ENCODE data around the gene DENND2A.
"Not testable (repeated sequence)": the region's sequence is repeated elsewhere in the genome, so short reads cannot be mapped to it uniquely, and the experiment has no call there.

DENND2A gene

DNA sequence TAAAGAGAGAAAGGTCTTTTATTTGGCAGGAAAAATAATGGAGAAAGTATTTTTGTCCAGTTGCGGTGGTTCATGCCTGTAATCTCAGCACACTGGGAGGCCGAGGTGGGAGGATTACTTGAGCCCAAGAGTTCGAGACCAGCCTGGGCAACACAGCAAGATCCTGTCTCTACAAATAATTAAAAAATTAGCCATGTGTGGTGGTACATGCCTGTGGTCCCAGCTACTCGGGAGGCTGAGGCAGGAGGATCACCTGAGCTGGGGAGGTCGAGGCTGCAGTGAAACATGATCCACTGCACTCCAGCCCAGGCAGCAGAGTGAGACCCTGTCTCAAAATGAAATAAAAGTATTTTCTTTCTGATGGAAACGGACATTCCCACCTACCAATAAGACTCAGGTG is 83.5 kb downstream of the DENND2A start:
- H3K27me3 Mint-ChIP-seq, result no peaks in the 10 kb centered on the region
- H3K27ac Mint-ChIP-seq, result no peak overlapping the region
- H3K4me1 Mint-ChIP-seq, result no peaks in the 10 kb centered on the region
- H3K36me3 Mint-ChIP-seq (ENCODE audit: low read depth), result no peaks in the 10 kb centered on the region
- no peaks in the 10 kb centered on the region for H3K9me3 Mint-ChIP-seq
- DNase-seq (no peak), ATAC-seq (no peak)
- H3K4me3 Mint-ChIP-seq, result no peak overlapping the region

DNA sequence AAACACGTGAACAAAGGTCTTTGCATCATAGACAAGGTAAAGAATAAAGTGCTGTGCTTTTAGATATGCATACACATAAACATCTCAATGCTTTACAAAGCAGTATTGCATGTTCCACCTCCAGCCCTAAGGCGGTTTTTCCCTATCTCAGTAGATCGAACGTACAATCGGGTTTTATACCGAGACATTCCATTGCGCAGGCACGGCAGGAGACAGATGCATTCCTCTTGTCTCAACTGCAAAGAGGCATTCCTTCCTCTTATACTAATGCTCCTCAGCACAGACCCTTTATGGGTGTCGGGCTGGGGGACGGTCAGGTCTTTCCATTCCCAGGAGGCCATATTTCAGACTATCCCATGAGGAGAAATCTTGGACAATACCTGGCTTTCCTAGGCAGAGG is 87.4 kb downstream of the DENND2A start:
- not testable (repeated sequence) for ATAC-seq; H3K4me1 Mint-ChIP-seq; H3K36me3 Mint-ChIP-seq (ENCODE audit: low read depth); H3K4me3 Mint-ChIP-seq; DNase-seq; H3K27ac Mint-ChIP-seq; H3K9me3 Mint-ChIP-seq; H3K27me3 Mint-ChIP-seq

DNA sequence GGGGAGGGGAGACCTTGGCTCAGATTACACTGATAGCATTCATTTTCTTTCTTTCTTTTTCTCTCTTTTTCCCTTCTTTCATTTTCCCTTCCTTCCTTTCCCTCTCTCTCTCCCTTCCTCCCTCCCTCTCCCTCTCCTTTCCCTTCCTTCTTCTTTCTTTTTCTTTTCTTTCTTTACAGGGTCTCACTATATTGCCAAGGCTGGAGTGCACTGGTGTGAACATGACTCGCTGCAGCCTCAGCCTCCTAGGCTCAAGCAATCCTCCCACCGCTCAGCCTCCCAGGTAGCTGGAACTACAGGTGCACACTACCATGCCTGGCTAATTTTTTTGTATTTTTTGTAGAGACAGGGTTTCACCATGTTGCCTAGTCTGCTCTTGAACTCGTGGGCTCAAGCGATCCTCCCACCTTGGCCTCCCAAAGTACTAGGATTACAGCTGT is 88.4 kb downstream of the DENND2A start:
- Mint-ChIP-seq H3K4me3 (no peak overlapping the region), H3K36me3 (ENCODE audit: low read depth) (no peaks in the 10 kb centered on the region), H3K27me3 (no peaks in the 10 kb centered on the region), H3K27ac (no peak overlapping the region), H3K4me1 (no peaks in the 10 kb centered on the region), H3K9me3 (no peaks in the 10 kb centered on the region)
- ATAC-seq (no peak), DNase-seq (no peak)

DNA sequence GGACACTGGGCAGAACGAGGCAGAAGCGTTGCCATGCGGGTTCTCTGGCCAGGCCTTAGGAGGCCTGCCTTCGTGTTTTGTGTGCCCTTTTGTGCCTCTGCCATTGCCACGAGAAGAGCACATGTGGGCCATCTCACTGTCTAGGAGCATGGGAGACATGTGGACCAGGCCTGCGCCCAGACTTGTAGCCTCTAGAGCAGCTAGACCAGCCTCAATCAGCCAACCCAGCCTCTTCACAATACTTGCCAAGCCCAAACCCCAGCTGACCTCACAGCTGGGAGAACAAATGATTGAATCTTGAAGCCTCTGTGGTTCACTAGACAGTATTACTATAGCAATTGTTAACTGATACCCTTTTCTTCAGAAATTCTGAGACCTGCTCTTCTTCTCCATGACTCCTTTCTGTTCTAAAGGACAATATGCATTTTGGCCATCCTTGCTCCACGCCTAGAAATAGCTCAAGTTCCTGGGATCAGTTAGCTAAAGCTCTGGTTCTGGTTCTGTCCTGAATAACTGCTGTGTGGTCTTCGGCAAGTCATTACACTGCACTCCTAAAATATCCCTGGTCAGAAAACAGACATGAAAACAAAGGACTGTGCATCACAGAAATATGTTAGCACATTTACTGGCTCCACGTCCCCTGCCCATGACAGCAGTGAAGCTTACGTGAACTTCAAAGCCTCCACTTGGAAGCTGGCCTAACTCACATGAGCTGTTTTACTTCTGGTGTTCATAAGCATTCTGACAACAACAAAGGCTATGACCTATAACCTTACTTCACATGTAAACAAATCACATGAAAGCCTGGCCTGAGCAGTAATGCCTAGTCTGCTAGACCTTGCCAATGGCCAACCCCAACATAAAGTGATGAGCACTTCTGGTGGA is 89.0 kb downstream of the DENND2A start:
- Mint-ChIP-seq H3K27me3 (no peaks in the 10 kb centered on the region), H3K27ac (no peak overlapping the region), H3K4me1 (no peaks in the 10 kb centered on the region), H3K4me3 (no peak overlapping the region), H3K36me3 (ENCODE audit: low read depth) (no peaks in the 10 kb centered on the region), H3K9me3 (no peaks in the 10 kb centered on the region)
- no peak for ATAC-seq
- no peak for DNase-seq

DNA sequence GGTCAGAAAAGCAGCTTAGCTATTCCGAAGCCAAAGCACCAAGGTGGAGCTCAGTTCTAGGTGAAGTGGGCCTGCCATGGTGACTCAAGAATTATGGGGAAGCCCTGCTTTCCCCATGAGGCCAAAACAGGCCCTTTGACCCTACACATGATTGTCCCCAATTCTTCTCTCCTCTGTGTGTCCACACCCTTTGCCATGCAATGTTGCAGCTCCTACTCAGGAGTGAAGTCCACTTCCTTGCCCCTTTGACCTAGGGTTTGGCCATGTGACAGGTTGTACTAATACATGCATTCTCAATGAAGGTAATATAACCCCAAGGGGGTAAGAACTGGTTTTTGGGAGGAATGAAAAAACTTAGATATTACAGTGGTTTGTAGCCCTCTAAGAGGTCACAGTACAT is 93.7 kb downstream of the DENND2A start:
- no peaks in the 10 kb centered on the region for H3K36me3 Mint-ChIP-seq (ENCODE audit: low read depth)
- no peaks in the 10 kb centered on the region for H3K4me1 Mint-ChIP-seq
- no peaks in the 10 kb centered on the region for H3K9me3 Mint-ChIP-seq
- no peak overlapping the region for H3K27ac Mint-ChIP-seq
- ATAC-seq (no peak), DNase-seq (no peak)
- peaks cover under 1% of the 10 kb centered on the region for H3K27me3 Mint-ChIP-seq
- H3K4me3 Mint-ChIP-seq, result no peak overlapping the region

DNA sequence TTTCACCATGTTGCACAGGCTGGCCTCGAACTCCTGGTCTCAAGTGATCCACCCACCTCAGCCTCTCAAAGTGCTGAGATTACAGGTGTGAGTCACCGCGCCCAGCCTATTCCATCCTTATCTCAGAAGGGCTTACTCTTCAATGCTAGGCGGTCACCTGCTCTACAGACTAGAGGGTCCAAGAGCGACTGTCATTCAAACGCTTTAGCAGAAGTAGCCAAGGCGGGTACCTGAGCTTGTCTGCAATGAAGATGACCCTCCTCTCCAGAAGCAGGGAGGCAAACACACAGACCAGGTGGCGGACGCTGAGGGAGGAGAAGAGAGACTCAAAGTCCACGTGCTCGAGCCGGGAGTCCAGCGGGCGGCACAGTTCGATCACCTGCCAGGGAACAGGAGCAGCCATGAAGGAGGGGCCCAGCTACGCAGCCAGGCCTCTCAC is 96.2 kb downstream of the DENND2A start:
- H3K4me3 Mint-ChIP-seq, result no peak overlapping the region
- no peak overlapping the region for H3K27ac Mint-ChIP-seq
- DNase-seq (no peak), ATAC-seq (no peak)
- H3K9me3 Mint-ChIP-seq, result no peaks in the 10 kb centered on the region
- H3K4me1 Mint-ChIP-seq, result no peaks in the 10 kb centered on the region
- H3K27me3 Mint-ChIP-seq, result peaks cover 5% of the 10 kb centered on the region
- H3K36me3 Mint-ChIP-seq (ENCODE audit: low read depth), result no peaks in the 10 kb centered on the region

DNA sequence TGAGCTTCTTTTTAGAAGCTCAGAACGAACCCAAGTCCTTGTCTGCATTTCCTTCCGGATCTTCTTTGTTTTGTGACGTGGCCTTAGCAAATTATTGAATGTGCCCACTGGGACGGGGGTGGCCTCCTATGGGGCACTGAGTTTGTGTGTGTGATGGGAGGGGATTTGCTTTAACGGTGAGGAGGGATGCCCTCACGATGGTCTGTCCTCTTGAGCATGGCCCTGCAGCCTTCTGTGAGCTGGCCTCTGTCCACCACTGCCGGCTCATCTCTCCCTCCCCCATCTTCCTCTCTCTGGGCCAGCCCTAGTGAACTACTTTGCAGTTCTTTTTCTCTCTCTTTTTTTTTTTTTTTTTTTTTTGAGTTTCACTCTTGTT is 98.4 kb downstream of the DENND2A start:
- DNase-seq (no peak), ATAC-seq (no peak)
- no peaks in the 10 kb centered on the region for H3K36me3 Mint-ChIP-seq (ENCODE audit: low read depth)
- peaks cover 5% of the 10 kb centered on the region for H3K27me3 Mint-ChIP-seq
- peaks cover 5% of the 10 kb centered on the region for H3K4me1 Mint-ChIP-seq
- H3K4me3 Mint-ChIP-seq, result no peak overlapping the region
- no peak overlapping the region for H3K27ac Mint-ChIP-seq
- no peaks in the 10 kb centered on the region for H3K9me3 Mint-ChIP-seq

DNA sequence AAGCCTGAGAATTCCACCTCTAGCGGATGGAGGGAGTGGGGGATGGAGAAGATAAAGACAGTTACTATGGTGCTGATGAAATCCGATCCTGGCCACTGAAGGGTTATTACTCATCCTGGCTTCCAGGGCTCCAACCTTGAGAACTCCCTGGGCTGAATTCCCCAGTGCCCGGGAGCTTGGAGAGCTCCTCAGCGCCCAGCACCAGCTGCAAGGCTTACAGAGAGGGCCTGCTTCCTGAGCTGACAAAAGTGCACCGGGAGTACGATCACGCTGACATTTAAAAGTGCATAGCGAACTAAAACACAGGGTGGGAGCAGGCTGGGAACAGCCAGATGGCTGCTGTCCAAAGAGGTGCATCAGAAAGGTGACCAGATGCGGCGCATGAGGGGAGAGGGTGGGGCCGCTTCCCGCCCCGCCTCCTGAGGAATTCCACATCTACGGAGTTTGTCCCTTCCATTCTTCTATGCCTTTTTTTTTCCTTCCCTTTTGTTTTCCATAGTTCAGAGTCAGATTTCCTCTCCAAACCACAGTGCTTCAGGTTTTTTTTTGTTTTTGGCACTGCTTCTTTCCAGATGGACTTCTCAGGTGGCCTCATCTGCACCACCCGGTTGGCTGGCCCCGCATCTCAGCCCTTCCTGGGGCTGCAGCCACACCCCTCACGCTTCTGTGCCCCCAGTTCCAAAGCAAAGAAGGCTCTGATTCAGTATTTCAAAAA is 98.9 kb downstream of the DENND2A start:
- Mint-ChIP-seq H3K36me3 (ENCODE audit: low read depth) (no peaks in the 10 kb centered on the region), H3K4me3 (no peak overlapping the region), H3K27ac (no peak overlapping the region), H3K9me3 (no peaks in the 10 kb centered on the region), H3K27me3 (peaks cover 5% of the 10 kb centered on the region), H3K4me1 (peaks cover 7% of the 10 kb centered on the region)
- no peak for DNase-seq
- ATAC-seq, result no peak

DNA sequence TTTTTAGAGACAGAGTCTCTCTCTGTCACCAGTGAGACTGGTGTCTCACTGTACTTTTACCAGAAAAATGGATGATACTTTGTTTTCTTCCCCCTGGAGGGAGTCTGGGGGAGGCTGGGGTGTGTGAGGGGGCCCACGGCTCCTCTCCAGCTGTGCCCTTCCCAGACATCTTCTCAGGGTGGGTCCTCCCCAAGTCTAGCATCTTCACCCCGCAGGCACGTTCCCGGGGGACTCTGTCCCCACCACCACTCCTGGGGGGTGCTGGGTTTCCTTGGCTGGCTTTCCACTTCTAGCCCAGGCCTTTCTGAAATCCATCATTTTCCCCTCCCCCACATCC is 99.5 kb downstream of the DENND2A start:
- Mint-ChIP-seq H3K36me3 (ENCODE audit: low read depth) (no peaks in the 10 kb centered on the region), H3K4me1 (peaks cover 7% of the 10 kb centered on the region), H3K27ac (no peak overlapping the region), H3K4me3 (no peak overlapping the region), H3K27me3 (peaks cover 5% of the 10 kb centered on the region), H3K9me3 (no peaks in the 10 kb centered on the region)
- no peak for DNase-seq
- no peak for ATAC-seq

DNA sequence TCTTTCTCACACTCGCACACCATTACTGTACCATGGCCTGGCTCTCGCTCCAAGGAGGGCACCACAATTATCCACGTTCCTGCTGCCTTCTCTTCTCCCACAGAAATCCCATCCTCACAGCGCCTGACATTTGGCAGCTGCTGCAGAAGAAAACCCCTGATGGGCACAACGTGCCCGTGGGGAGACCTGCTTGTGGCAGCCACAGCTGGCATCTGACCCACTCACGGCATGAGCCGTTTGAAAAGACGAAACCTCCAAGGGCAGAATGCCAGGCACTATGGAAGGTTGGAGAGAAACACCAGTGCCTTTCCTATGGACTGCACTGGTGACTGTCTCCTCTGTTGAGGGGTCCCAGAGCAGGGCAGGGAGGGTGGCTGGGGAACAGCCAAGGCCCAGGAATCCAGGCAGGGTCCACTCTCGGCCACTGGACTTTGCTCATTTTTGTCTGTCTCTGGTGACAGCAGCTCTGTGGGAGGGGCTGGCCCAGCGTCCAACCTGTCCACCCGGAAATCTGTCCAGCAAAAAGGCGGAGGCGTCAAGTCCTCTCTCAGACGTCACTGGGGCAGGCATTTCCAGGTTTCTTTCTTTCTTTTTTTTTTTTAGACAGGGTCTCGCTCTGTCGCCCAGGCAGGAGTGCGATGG is 100.4 kb downstream of the DENND2A start:
- no peaks in the 10 kb centered on the region for H3K9me3 Mint-ChIP-seq
- H3K4me3 Mint-ChIP-seq, result no peak overlapping the region
- H3K27me3 Mint-ChIP-seq, result peaks cover 5% of the 10 kb centered on the region
- peaks cover 7% of the 10 kb centered on the region for H3K4me1 Mint-ChIP-seq
- no peaks in the 10 kb centered on the region for H3K36me3 Mint-ChIP-seq (ENCODE audit: low read depth)
- DNase-seq (no peak), ATAC-seq (no peak)
- no peak overlapping the region for H3K27ac Mint-ChIP-seq

DNA sequence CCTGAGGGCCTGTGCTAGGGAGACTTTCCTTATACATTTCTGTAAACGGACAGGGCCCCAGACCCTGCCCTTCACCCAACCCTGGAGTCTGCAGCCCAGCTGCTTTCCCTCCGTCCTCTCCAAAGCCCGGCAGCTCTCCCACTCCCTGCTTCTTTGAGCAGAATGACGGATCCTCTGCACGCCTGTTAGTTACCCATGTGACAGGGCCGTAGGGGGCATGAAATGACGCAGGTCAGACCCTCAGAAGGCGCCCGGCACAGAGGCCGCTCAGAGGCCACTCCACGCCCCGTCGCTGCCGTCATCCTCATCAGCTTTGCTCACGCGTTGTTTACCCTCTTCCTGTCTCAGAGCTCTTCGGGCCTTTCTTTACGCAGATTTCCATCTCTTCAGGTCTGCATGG is 101.2 kb downstream of the DENND2A start:
- H3K36me3 Mint-ChIP-seq (ENCODE audit: low read depth), result no peaks in the 10 kb centered on the region
- H3K9me3 Mint-ChIP-seq, result no peaks in the 10 kb centered on the region
- peaks cover 5% of the 10 kb centered on the region for H3K27me3 Mint-ChIP-seq
- no peak for ATAC-seq
- H3K4me3 Mint-ChIP-seq, result no peak overlapping the region
- no peak overlapping the region for H3K27ac Mint-ChIP-seq
- H3K4me1 Mint-ChIP-seq, result peaks cover 7% of the 10 kb centered on the region
- DNase-seq, result no peak

DNA sequence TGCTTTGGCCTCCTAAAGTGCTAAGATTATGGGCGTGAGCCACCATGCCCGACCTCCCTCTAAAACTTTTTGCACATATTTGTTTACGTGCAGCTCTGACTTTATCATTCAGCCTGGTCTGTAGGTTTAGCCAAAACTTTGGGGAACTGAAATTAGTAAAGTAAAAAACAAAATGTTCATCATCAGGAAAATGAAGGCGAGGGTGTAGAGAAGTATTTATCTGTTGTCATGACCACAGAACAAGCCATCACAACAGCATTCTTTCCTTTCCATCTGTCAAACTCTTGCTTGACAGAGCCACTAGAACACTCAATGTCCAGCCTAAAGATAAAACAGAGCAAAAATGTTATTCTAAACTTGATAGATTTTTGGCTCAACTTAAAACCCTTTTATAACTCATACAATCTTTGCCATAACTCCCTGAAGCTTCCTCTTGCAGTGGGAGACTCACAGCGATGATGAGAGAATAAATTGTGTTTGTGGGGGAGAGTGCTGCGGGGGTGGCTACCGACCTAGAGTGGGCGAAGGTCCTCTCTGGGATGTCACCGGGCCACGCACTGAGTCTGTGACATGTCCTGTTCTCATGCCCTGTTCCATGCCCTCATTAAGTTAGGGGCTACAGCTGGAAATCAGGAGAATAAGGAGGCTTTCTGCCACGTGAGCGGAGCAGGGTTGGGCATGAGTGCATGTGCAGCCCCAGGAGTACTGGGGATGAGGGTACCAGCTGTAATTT is 102.7 kb downstream of the DENND2A start:
- no peaks in the 10 kb centered on the region for H3K36me3 Mint-ChIP-seq (ENCODE audit: low read depth)
- no peak overlapping the region for H3K27ac Mint-ChIP-seq
- peaks cover 5% of the 10 kb centered on the region for H3K27me3 Mint-ChIP-seq
- DNase-seq, result no peak
- peaks cover 7% of the 10 kb centered on the region for H3K4me1 Mint-ChIP-seq
- no peak overlapping the region for H3K4me3 Mint-ChIP-seq
- no peaks in the 10 kb centered on the region for H3K9me3 Mint-ChIP-seq
- ATAC-seq, result no peak

DNA sequence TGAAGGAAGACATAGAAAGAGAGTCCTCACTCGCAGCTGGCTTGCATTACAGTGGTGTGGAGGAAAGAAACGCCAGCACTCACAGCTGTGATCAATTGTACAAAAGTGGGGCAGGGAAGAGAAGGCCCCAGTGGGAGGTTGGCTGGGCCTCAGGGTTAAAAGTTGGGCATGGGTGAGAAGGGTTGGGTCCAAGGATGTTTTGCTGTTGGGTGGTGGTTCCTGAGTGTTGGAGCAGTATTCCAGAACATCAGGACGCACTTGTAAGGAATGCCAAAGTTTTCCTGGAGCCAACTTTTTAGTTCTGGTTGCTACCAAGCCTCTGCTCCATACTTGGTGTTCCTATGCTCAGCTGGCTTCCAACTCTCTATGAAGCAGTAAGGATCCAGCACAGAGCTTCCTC is 105.9 kb downstream of the DENND2A start:
- Mint-ChIP-seq H3K9me3 (no peaks in the 10 kb centered on the region), H3K27ac (no peak overlapping the region), H3K4me1 (peaks cover 7% of the 10 kb centered on the region), H3K27me3 (peaks cover 5% of the 10 kb centered on the region), H3K36me3 (ENCODE audit: low read depth) (no peaks in the 10 kb centered on the region), H3K4me3 (no peak overlapping the region)
- DNase-seq (no peak), ATAC-seq (no peak)

DNA sequence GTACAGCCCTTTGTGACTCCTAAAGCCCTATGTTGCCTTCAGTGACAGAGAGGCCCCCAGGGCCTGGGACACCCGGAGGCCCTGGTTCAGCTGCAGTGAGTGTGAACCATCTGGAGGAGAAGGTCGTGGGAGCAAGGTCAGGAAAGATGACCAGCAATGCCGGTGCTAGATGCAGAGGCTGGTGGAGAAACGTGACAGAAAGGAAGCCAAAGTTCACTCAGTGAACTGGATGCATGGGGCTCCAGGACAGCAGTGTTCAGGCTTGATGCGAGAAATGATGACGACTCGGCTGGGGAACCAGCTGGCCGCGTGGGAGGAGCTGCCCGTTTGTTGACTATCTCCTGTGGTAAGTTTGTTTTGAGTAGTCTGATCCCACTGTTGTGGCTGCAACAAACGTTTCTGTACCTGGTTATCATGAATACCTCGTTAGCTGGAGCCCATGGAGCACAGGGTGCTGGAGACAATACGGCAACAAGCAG is 107.2 kb downstream of the DENND2A start:
- no peak overlapping the region for H3K27ac Mint-ChIP-seq
- H3K27me3 Mint-ChIP-seq, result peaks cover 5% of the 10 kb centered on the region
- no peaks in the 10 kb centered on the region for H3K9me3 Mint-ChIP-seq
- peaks cover 7% of the 10 kb centered on the region for H3K4me1 Mint-ChIP-seq
- H3K36me3 Mint-ChIP-seq (ENCODE audit: low read depth), result no peaks in the 10 kb centered on the region
- no peak for ATAC-seq
- DNase-seq, result no peak
- no peak overlapping the region for H3K4me3 Mint-ChIP-seq
